Measurements from ENCODE around the gene AXIN1.

Gene AXIN1

DNA sequence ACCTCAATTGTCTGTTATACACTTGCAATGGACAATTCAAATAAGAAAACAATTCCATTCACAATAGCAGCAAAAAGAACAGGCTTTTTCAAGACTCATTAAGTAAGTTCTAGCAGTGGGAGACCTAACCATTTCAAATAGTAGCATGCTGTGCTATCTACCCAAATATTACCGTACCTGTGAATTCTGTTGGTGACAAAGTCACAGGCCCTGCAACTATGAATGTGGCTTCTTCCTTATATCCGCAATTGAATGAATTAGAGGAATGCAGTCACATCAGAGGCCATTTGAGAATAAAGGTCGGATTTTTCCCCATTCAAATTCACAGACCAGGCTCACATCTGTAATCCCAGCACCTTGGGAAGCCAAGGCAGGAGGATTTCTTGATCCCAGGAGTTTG is 43.7 kb upstream of the AXIN1 start:
- TF ChIP-seq POLR2AphosphoS5 (IDR thresholded peaks at IDR 0.05; ENCODE audit: low read depth, low read length), result no peak
- TF ChIP-seq SIN3A (IDR thresholded peaks at IDR 0.05; ENCODE audit: borderline replicate concordance, insufficient read depth, low read length), result no peak
- no peak for TF ChIP-seq FOXP2 (optimal IDR thresholded peaks at IDR 0.05; ENCODE audit: borderline replicate concordance, extremely low read depth, extremely low read length, insufficient read depth)
- no peak for TF ChIP-seq TAF1 (IDR thresholded peaks at IDR 0.05; ENCODE audit: borderline replicate concordance, insufficient read depth, low read length)
- TF ChIP-seq, protein P1, sequence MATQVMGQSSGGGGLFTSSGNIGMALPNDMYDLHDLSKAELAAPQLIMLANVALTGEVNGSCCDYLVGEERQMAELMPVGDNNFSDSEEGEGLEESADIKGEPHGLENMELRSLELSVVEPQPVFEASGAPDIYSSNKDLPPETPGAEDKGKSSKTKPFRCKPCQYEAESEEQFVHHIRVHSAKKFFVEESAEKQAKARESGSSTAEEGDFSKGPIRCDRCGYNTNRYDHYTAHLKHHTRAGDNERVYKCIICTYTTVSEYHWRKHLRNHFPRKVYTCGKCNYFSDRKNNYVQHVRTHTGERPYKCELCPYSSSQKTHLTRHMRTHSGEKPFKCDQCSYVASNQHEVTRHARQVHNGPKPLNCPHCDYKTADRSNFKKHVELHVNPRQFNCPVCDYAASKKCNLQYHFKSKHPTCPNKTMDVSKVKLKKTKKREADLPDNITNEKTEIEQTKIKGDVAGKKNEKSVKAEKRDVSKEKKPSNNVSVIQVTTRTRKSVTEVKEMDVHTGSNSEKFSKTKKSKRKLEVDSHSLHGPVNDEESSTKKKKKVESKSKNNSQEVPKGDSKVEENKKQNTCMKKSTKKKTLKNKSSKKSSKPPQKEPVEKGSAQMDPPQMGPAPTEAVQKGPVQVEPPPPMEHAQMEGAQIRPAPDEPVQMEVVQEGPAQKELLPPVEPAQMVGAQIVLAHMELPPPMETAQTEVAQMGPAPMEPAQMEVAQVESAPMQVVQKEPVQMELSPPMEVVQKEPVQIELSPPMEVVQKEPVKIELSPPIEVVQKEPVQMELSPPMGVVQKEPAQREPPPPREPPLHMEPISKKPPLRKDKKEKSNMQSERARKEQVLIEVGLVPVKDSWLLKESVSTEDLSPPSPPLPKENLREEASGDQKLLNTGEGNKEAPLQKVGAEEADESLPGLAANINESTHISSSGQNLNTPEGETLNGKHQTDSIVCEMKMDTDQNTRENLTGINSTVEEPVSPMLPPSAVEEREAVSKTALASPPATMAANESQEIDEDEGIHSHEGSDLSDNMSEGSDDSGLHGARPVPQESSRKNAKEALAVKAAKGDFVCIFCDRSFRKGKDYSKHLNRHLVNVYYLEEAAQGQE (IDR thresholded peaks at IDR 0.05; ENCODE audit: insufficient read depth in 1 of 2, low read depth in 2 of 2, low read length in 2 of 2), result no peak

DNA sequence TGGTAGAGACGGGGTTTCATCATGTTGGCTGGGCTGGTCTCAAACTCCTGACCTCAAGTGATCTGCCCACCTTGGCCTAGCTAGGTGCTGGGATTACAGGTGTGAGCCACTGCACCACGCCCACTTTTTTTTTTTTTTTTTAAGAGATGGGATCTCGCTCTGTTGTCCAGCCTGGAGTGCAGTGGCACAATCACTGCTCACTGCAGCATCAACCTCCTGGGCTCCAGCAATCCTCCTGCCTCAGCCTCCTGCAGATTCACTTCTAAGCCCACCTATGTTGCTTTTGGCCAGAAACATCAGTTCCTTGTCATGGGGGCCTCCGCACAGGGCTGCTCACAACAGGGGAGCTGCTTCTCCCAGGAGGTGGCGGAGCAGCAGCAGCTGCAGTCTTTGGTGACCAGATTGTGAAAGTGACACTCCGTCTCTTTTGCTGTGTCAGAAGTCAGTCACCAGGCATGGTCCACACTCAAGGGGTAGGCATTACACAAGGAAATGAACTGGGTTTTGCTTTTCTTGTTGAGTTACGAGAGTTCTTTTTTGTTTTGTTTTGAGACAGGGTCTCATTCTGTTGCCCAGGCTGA is 40.0 kb upstream of the AXIN1 start:
- TF ChIP-seq TAF1 (IDR thresholded peaks at IDR 0.05; ENCODE audit: borderline replicate concordance, insufficient read depth, low read length), result no peak
- TF ChIP-seq SIN3A (IDR thresholded peaks at IDR 0.05; ENCODE audit: borderline replicate concordance, insufficient read depth, low read length), result no peak
- TF ChIP-seq POLR2AphosphoS5 (IDR thresholded peaks at IDR 0.05; ENCODE audit: low read depth, low read length), result no peak
- TF ChIP-seq, protein P1 (IDR thresholded peaks at IDR 0.05; ENCODE audit: insufficient read depth in 1 of 2, low read depth in 2 of 2, low read length in 2 of 2), result no peak
- TF ChIP-seq FOXP2 (optimal IDR thresholded peaks at IDR 0.05; ENCODE audit: borderline replicate concordance, extremely low read depth, extremely low read length, insufficient read depth), result no peak

DNA sequence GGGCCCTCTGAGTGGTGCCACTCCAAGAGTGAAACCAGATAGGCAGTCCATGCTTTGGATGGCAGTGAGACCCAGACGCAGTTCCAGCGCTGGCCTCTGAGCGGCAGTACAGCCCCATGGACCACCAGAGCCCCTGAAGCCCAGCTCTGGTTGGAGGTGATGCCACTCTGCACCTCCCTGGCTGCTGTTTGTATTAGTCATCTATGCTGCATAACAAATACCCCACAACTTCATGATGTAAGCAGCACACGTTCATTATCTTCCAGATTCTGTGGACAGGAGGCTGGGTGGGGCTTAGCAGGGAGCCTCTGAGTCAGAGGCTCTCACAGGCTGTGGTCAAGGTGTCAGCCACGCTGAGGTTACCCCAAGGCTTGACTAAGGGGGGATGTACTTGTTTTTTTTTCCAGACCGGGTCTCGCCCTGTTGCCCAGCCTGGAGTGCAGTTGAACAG is 39.4 kb upstream of the AXIN1 start:
- TF ChIP-seq FOXP2 (optimal IDR thresholded peaks at IDR 0.05; ENCODE audit: borderline replicate concordance, extremely low read depth, extremely low read length, insufficient read depth) (peak; percentile 19), TAF1 (IDR thresholded peaks at IDR 0.05; ENCODE audit: borderline replicate concordance, insufficient read depth, low read length) (no peak), POLR2AphosphoS5 (IDR thresholded peaks at IDR 0.05; ENCODE audit: low read depth, low read length) (no peak), SIN3A (IDR thresholded peaks at IDR 0.05; ENCODE audit: borderline replicate concordance, insufficient read depth, low read length) (no peak)
- TF ChIP-seq, protein P1 (IDR thresholded peaks at IDR 0.05; ENCODE audit: insufficient read depth in 1 of 2, low read depth in 2 of 2, low read length in 2 of 2), result no peak

DNA sequence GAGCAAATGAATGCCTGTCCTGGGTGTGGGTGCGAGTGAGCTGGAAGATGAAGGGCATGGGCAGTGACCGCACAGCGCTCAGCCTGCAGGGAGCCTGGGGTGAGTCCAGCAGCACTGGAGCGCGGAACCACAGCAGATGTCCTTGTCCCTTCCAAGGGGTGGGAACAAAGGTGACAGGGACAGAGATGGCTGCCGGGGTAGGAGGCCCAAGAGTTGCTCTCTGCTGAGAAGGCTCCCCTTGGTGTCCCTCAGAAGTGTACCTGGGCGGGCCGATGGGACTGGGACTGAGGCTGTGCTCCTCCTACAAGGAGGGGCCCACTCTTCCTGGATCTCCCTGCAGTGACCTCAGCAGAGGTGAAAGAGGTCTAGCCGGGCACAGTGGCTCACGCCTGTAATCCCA is 36.8 kb upstream of the AXIN1 start:
- no peak for TF ChIP-seq SIN3A (IDR thresholded peaks at IDR 0.05; ENCODE audit: borderline replicate concordance, insufficient read depth, low read length)
- no peak for TF ChIP-seq TAF1 (IDR thresholded peaks at IDR 0.05; ENCODE audit: borderline replicate concordance, insufficient read depth, low read length)
- no peak for TF ChIP-seq POLR2AphosphoS5 (IDR thresholded peaks at IDR 0.05; ENCODE audit: low read depth, low read length)
- TF ChIP-seq FOXP2 (optimal IDR thresholded peaks at IDR 0.05; ENCODE audit: borderline replicate concordance, extremely low read depth, extremely low read length, insufficient read depth), result no peak
- TF ChIP-seq, protein P1 (IDR thresholded peaks at IDR 0.05; ENCODE audit: insufficient read depth in 1 of 2, low read depth in 2 of 2, low read length in 2 of 2), result no peak

Data from PFSK-1 (cell line).